GM23338 (cell line): ENCODE results near the gene RAP1GAP2.

Source experiments
- CREB1 ChIP-seq: fragments of 250-450 bp; sonication (Bioruptor Pico); IDR thresholded peaks from 2 replicates; pipeline ENCODE4 v1.5.0; 2020; ENCODE audit warnings: low read depth, mild to moderate bottlenecking, moderate library complexity
- CTCF ChIP-seq, 2 experiments: fragments of 200-600 bp in 1 of 2; sonication (generic) in 1 of 2; conservative IDR thresholded peaks; 2 replicates each; pipeline versions ENCODE4 v1.5.1 to v1.6.1; 2016 to 2017; ENCODE audit warnings: antibody characterized with exemption in 2 of 2, low read depth in 2 of 2, mild to moderate bottlenecking in 2 of 2, moderate library complexity in 1 of 2
- ETS1 ChIP-seq: IDR thresholded peaks from 2 replicates; pipeline ENCODE4 v1.6.1; 2016; ENCODE audit warnings: antibody characterized with exemption
- EZH2 ChIP-seq: fragments of 200-600 bp; sonication (generic); IDR thresholded peaks from one replicate; pipeline ENCODE4 v1.8.0; 2017; ENCODE audit warnings: antibody characterized with exemption, mild to moderate bottlenecking, low read depth; ENCODE audit not compliant: unreplicated experiment
- EZH2phosphoT487 ChIP-seq: fragments of 200-600 bp; sonication (generic); IDR thresholded peaks from one replicate; pipeline ENCODE4 v1.8.1; 2018; ENCODE audit warnings: antibody characterized with exemption; ENCODE audit not compliant: unreplicated experiment
- JUNB ChIP-seq: IDR thresholded peaks from one replicate; pipeline ENCODE4 v1.6.1; 2016; ENCODE audit warnings: antibody characterized with exemption; ENCODE audit not compliant: unreplicated experiment
- NANOG ChIP-seq: IDR thresholded peaks from 2 replicates; pipeline ENCODE4 v1.6.1; 2016; ENCODE audit warnings: antibody characterized with exemption, borderline replicate concordance
- POLR2AphosphoS5 ChIP-seq: IDR thresholded peaks from 2 replicates; pipeline ENCODE4 v1.6.1; 2016; ENCODE audit warnings: antibody characterized with exemption, low read depth
- REST ChIP-seq: IDR thresholded peaks from one replicate; pipeline ENCODE4 v1.6.1; 2018; ENCODE audit warnings: antibody characterized with exemption; ENCODE audit not compliant: unreplicated experiment
- ZNF331 ChIP-seq: fragments of 250-450 bp; sonication (Bioruptor Pico); IDR thresholded peaks from 2 replicates; pipeline ENCODE4 v1.5.0; 2020; ENCODE audit warnings: low read depth, mild to moderate bottlenecking, moderate library complexity

- TF ChIP-seq CTCF (conservative IDR thresholded peaks at IDR 0.05; ENCODE audit: low read depth in 2 of 2) (no peak), EZH2 (no peak), POLR2AphosphoS5 (no peak), JUNB (no peak), EZH2phosphoT487 (no peak), REST (no peak), ETS1 (no peak), ZNF331 (no peak), CREB1 (CRISPR knock-in tag) (no peak), NANOG (no peak)
Measured at GRCh38 chr17:2963332-2964027, 167.2 kb downstream of the RAP1GAP2 start.
